Stomach (tissue), 19 donors: Measurements from ENCODE around the gene RIMBP2. TPM values are rescaled to one million over a fixed set of nuclear protein-coding genes. Genes with fewer than 3 reads are reported as not detected.

Source experiments
- DNase-seq, 2 donors: peaks; one replicate each; pipeline versions ENCODE4 v3.0.0 to v3.0.0-alpha.2; 2013 to 2019
- H3K27ac ChIP-seq, 5 donors: fragments of 200-600 bp in 4 of 5; sonication (generic) in 4 of 5; one replicate each; pipeline ENCODE4 v1.5.1; 2013 to 2019; ENCODE audit warnings: mild to moderate bottlenecking in 1 of 5, moderate library complexity in 1 of 5
- H3K27me3 ChIP-seq, 3 donors: fragments of 200-600 bp; sonication (generic); one replicate each; pipeline ENCODE4 v1.5.1; 2017 to 2019; ENCODE audit warnings: mixed run types in 1 of 3
- H3K36me3 ChIP-seq, 4 donors: fragments of 200-600 bp; sonication (generic); 1 replicate in 3 of 4; 2 replicates in 1 of 4; pipeline ENCODE4 v1.5.1; 2016 to 2019
- H3K4me1 ChIP-seq, 4 donors: fragments of 200-600 bp; sonication (generic); one replicate each; pipeline ENCODE4 v1.5.1; 2016 to 2019
- H3K4me3 ChIP-seq, 4 donors: fragments of 200-600 bp; sonication (generic) in 3 of 4; one replicate each; pipeline ENCODE4 v1.5.1; 2016 to 2019; ENCODE audit warnings: mild to moderate bottlenecking in 1 of 4
- H3K9me3 ChIP-seq, 4 donors: fragments of 200-600 bp; sonication (generic); one replicate each; pipeline ENCODE4 v1.5.1; 2016 to 2019
- EP300 ChIP-seq: sonication (generic); formaldehyde crosslinking; IDR thresholded peaks from one replicate; pipeline ENCODE4 v1.6.1; 2017; ENCODE audit warnings: antibody characterized with exemption
- POLR2A ChIP-seq, 4 donors: fragments of 450-650 bp; IDR thresholded peaks; one replicate each; pipeline ENCODE4 v1.6.1; 2016; ENCODE audit warnings: antibody characterized with exemption in 4 of 4, control low read depth in 2 of 4, mild to moderate bottlenecking in 1 of 4, moderate library complexity in 1 of 4
- POLR2AphosphoS5 ChIP-seq, 3 donors: sonication (generic); formaldehyde crosslinking; IDR thresholded peaks; one replicate each; pipeline ENCODE4 v1.6.1; 2016; ENCODE audit warnings: antibody characterized with exemption in 3 of 3
- WGBS, 5 donors: extraction: QIAGEN DNeasy Blood & Tissue Kit in 3 of 5; methylation state at CpG; one replicate each; pipeline versions ENCODE4 v1.1.5 to v1.1.7; 2013 to 2018; 5-methylcytosine and 5-hydroxymethylcytosine counted together
- intact Hi-C: fragments of 100-400 bp; cut with DNase I; formaldehyde crosslinking; loops from one replicate; pipeline ENCODE4 v1.15.1; 2023; ENCODE audit warnings: low total_unique reads
- long read RNA-seq, 10 donors: transcript quantifications; one replicate each; lab custom pipeline, GENCODE V29; 2026
- polyA plus RNA-seq, 3 donors: library from polyadenylated mRNA; stranded (reverse); fragments of 200-250 nt; gene quantifications; one replicate each; pipeline ENCODE4 v1.2.3, GENCODE V29; 2013
- total RNA-seq, 5 donors: library from RNA; depleted of rRNA; stranded (reverse); fragments of >200 nt; gene quantifications; one replicate each; pipeline versions ENCODE4 v1.1.0 to v1.2.3, GENCODE V29; 2014 to 2016
- TF ChIP-seq, protein P1 (sequence below), 7 experiments: fragments of 450-650 bp in 4 of 7; fragments of 200-600 bp in 3 of 7; sonication (generic) in 3 of 7; IDR thresholded peaks; one replicate each; pipeline ENCODE4 v1.5.1; 2016 to 2019; ENCODE audit warnings: antibody characterized with exemption in 7 of 7, control low read depth in 2 of 7, mild to moderate bottlenecking in 1 of 7
- donor health status: healthy with polysubstance abuse.
- donor health status: Bipolar disorder and iron deficiency.
- donor health status: healthy.

The RIMBP2 gene, protein sequence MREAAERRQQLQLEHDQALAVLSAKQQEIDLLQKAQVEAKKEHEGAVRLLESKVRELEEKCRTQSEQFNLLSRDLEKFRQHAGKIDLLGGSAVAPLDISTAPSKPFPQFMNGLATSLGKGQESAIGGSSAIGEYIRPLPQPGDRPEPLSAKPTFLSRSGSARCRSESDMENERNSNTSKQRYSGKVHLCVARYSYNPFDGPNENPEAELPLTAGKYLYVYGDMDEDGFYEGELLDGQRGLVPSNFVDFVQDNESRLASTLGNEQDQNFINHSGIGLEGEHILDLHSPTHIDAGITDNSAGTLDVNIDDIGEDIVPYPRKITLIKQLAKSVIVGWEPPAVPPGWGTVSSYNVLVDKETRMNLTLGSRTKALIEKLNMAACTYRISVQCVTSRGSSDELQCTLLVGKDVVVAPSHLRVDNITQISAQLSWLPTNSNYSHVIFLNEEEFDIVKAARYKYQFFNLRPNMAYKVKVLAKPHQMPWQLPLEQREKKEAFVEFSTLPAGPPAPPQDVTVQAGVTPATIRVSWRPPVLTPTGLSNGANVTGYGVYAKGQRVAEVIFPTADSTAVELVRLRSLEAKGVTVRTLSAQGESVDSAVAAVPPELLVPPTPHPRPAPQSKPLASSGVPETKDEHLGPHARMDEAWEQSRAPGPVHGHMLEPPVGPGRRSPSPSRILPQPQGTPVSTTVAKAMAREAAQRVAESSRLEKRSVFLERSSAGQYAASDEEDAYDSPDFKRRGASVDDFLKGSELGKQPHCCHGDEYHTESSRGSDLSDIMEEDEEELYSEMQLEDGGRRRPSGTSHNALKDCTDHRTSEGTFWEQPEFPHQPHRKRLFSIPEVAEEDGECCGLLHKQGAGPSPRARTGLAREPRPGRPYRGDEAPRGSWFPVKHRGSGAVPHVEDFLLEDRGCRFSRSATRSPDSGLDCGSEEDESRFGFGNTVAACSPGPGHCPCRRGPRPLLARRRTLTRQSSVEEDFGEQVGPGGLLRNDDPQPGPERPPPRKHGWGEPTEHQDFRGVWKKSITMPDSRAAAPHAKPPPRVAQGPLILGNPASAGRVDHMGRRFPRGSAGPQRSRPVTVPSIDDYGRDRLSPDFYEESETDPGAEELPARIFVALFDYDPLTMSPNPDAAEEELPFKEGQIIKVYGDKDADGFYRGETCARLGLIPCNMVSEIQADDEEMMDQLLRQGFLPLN (N-terminal part only)
- total RNA-seq (10 to 100 TPM in 3 of 5 donors, 1 to 10 TPM in 2; 3.7 to 44.6 (median 11.4) TPM), polyA plus RNA-seq (1 to 10 TPM in 2 of 3 donors, under 1 TPM in 1; 0.75 to 2.1 (median 1.5) TPM)
- long read RNA-seq, donor 1: 0 reads
- long read RNA-seq, donor 2, partial matches to known transcripts: 0 of 1 reads
- long read RNA-seq, donor 2, other reads (novel, unspliced or antisense): 0 of 1 reads
- long read RNA-seq, donor 3: 0 reads
- long read RNA-seq, donor 4: 0 reads
- long read RNA-seq, donor 5: 0 reads
- long read RNA-seq, donor 6, partial matches to known transcripts: 0 of 1 reads
- long read RNA-seq, donor 6, other reads (novel, unspliced or antisense): 0 of 1 reads
- long read RNA-seq, donor 7: 0 reads
- long read RNA-seq, donor 8: 0 reads
- long read RNA-seq, donor 9: 0 reads
- long read RNA-seq, donor 10: 0 reads

DNA sequence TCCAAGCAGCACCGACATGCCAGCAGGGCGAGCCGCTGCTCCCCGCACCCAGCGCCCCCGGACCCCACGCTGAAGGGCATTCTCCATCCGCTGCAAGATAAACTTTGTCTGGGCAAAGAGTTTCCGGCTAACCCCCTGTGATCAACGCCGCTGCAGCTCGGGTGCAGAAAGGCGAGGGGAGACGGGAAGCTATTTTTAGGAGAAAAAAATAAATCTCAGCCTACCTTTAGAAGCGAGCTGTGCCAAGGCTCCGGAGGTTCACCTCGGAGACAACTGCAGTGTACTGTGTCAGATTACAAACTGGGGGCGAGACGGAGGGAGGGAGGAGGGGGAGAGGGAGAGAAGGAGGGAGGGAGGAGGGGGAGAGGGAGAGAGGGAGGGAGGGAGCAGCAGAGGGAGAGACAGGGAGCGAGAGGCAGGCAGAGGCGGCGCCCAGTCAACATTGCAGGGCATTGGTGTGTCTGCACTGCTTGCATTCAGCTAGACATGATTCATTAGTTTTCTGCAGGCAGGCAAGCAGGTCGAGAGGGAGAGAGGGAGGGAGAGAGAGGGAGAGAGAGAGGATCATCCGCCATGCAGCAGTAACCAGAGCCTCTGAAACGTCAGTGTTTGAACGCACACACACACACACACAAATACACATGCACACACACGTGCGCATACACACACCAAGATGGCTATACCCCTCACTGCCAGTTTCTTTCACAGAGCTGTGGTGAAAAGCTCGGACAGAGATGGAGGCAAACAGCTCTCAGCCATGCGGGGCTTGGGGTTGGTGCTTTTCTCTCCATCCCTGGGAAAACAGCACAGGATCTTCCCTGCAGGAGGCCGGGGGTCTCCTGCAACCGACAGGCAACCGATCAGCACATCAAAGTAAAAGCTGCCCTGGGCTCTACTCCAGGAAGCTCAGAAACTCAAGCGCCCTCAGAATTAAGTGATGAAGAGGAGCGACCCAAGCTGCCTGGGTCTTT is at the start of gene RIMBP2:
Gene RIMBP2, minus strand, starts transcription at position 302 of the 971 bp plus-strand sequence. CDS start 237,286 bp downstream, outside the sequence.
- peaks cover 0 to 10% (median 7%) of the 10 kb centered on the region in 4 donors for H3K9me3 ChIP-seq
- TF ChIP-seq, protein P1, sequence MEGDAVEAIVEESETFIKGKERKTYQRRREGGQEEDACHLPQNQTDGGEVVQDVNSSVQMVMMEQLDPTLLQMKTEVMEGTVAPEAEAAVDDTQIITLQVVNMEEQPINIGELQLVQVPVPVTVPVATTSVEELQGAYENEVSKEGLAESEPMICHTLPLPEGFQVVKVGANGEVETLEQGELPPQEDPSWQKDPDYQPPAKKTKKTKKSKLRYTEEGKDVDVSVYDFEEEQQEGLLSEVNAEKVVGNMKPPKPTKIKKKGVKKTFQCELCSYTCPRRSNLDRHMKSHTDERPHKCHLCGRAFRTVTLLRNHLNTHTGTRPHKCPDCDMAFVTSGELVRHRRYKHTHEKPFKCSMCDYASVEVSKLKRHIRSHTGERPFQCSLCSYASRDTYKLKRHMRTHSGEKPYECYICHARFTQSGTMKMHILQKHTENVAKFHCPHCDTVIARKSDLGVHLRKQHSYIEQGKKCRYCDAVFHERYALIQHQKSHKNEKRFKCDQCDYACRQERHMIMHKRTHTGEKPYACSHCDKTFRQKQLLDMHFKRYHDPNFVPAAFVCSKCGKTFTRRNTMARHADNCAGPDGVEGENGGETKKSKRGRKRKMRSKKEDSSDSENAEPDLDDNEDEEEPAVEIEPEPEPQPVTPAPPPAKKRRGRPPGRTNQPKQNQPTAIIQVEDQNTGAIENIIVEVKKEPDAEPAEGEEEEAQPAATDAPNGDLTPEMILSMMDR (IDR thresholded peaks at IDR 0.05): no peak
- TF ChIP-seq EP300: no peak
- TF ChIP-seq POLR2A (IDR thresholded peaks at IDR 0.05): no peak
- peaks cover 5 to 79% (median 47%) of the 10 kb centered on the region in 3 donors for H3K27me3 ChIP-seq
- H3K27ac ChIP-seq: no peak within 1 kb of the TSS
- no peaks in the 10 kb centered on the region for H3K36me3 ChIP-seq
- intact Hi-C loops: no loop called here
- peak; percentile 14 to 79 for DNase-seq
- peak within 1 kb of the TSS; percentile 31 to 39 (median 34) for H3K4me3 ChIP-seq
- WGBS, 5 donors: 1 to 2% (median 2%) methylated on average over 33 to 35 of the region's 35 CpGs
- peaks cover 13 to 38% (median 23%) of the 10 kb centered on the region in 4 donors for H3K4me1 ChIP-seq

DNA sequence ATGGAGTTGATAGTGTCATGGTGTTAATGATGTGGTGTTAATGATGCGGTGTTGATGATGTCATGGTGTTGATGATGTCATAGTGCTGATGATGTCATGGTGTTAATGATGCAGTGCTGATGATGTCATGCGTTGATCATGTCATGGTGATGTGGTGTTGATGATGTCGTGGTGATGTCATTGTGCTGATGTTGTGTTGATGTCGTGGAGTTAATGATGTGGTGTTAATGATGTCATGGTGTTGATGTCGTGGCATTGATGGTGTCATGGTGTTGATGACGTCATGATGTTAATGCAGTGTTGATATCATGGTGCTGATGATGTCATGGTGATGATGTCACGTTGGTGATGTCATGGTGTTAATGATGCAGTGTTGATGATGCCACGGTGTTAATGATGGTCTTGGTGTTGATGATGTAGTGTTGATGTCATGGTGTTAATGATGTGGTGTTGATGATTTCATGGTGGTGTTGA is 49.1 kb upstream of the RIMBP2 start:
- TF ChIP-seq POLR2A (IDR thresholded peaks at IDR 0.05): no peak
- TF ChIP-seq, protein P1 (IDR thresholded peaks at IDR 0.05): no peak
- no peak for TF ChIP-seq EP300
- no peak for TF ChIP-seq POLR2AphosphoS5 (IDR thresholded peaks at IDR 0.05)
- intact Hi-C loops: no loop called here
- WGBS, 5 donors: 86 to 92% (median 92%) methylated on average over 8 of the region's 8 CpGs
- Histone ChIP-seq H3K4me3 (no peak overlapping the region), H3K9me3 (no peaks in the 10 kb centered on the region), H3K36me3 (no peaks in the 10 kb centered on the region), H3K4me1 (no peaks in the 10 kb centered on the region), H3K27ac (no peak overlapping the region), H3K27me3 (peaks cover 0 to 41% (median 15%) of the 10 kb centered on the region in 3 donors)
- peak in 1 of 2 donors; percentile 15 for DNase-seq

DNA sequence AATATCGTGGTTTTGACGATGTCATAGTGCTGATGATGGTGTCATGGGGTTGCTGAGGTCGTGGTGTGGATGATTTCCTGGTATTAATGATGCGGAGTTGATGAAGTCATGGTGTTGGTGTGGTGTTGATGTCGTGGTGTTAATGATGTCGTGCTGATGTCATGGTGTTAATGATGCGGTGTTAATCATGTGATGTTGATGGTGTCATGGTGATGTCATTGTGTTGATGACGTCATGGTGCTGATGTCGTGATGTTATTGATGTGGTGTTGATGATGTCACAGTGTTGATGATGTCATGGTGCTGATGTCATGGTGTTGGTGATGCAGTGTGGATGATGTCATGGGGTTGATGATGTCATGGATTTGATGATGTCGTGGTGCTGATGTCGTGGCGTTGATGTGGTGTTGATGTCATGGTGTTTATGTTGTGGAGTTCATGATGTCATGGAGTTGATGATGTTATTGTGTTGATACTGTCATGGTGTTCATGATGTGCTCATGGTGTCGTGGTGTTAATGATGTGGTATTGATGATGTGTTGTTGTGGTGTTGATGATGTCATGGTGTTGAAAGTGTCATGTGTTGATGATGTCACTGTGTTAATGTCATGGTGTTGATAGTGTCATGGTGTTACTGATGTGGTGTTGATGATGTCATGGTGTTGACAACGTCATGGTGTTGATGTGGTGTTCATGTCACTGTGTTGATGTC is 48.5 kb upstream of the RIMBP2 start:
- Histone ChIP-seq H3K27me3 (peaks cover 0 to 47% (median 15%) of the 10 kb centered on the region in 3 donors), H3K4me1 (no peaks in the 10 kb centered on the region), H3K4me3 (no peak overlapping the region), H3K36me3 (no peaks in the 10 kb centered on the region), H3K27ac (no peak overlapping the region), H3K9me3 (no peaks in the 10 kb centered on the region)
- 78 to 97% (median 93%) methylated on average over 14 of the region's 14 CpGs for WGBS, 5 donors
- intact Hi-C loops: no loop called here
- TF ChIP-seq EP300: no peak
- DNase-seq: peak in 1 of 2 donors; percentile 35
